GM23338 (cell line): ENCODE data around the gene MID1IP1. TPM values are rescaled to one million over a fixed set of nuclear protein-coding genes. Genes with fewer than 3 reads are reported as not detected.

Experiments used
- ATAC-seq: fragments of 200-7000 bp; cut with Tn5 transposase; 3 replicates; pipeline ENCODE4 v1.9.1; 2020
- DNase-seq: peaks from one replicate; pipeline ENCODE4 v3.0.0-alpha.2; 2015; ENCODE audit warnings: low spot score
- H2AFZ ChIP-seq: fragments of 200-600 bp; sonication (generic); 2 replicates; pipeline ENCODE4 v1.8.0; 2016; ENCODE audit warnings: antibody characterized with exemption, mild to moderate bottlenecking, moderate library complexity
- H3F3A ChIP-seq: fragments of 200-600 bp; sonication (generic); replicated peaks from 2 replicates; pipeline ENCODE4 v1.8.0; 2017; ENCODE audit warnings: antibody characterized with exemption, mixed run types, low read depth
- H3K27ac ChIP-seq: fragments of 200-600 bp; sonication (generic); 2 replicates; pipeline ENCODE4 v1.6.1; 2016; ENCODE audit warnings: low read depth
- H3K27me3 ChIP-seq: fragments of 200-600 bp; sonication (generic); 2 replicates; pipeline ENCODE4 v1.8.0; 2016; ENCODE audit warnings: mild to moderate bottlenecking, mixed run types, moderate library complexity; ENCODE audit not compliant: insufficient read depth
- H3K36me3 ChIP-seq: fragments of 200-600 bp; sonication (generic); 2 replicates; pipeline ENCODE4 v1.8.0; 2016; ENCODE audit warnings: mild to moderate bottlenecking; ENCODE audit not compliant: insufficient read depth
- H3K4me1 ChIP-seq: fragments of 200-600 bp; sonication (generic); 2 replicates; pipeline ENCODE4 v1.8.0; 2016; ENCODE audit warnings: mild to moderate bottlenecking, moderate library complexity; ENCODE audit not compliant: insufficient read depth
- H3K4me2 ChIP-seq: fragments of 200-600 bp; sonication (generic); 2 replicates; pipeline ENCODE4 v1.7.1; 2017; ENCODE audit warnings: mixed run types
- H3K4me3 ChIP-seq: fragments of 200-600 bp; sonication (generic); 2 replicates; pipeline ENCODE4 v1.6.1; 2016; ENCODE audit warnings: mixed run types
- H3K79me2 ChIP-seq: fragments of 200-600 bp; sonication (generic); replicated peaks from 2 replicates; pipeline ENCODE4 v1.8.0; 2017; ENCODE audit warnings: mild to moderate bottlenecking; ENCODE audit not compliant: insufficient read depth
- H3K9me2 ChIP-seq: fragments of 200-600 bp; sonication (generic); 2 replicates; pipeline ENCODE4 v1.8.0; 2017; ENCODE audit not compliant: insufficient read depth
- H4K20me1 ChIP-seq: fragments of 200-600 bp; sonication (generic); replicated peaks from 2 replicates; pipeline ENCODE4 v1.8.0; 2017; ENCODE audit warnings: mild to moderate bottlenecking; ENCODE audit not compliant: insufficient read depth
- H3K27ac Mint-ChIP-seq: 2 replicates; pipeline ENCODE4 v1.8.0; 2020; ENCODE audit warnings: inconsistent platforms, mild to moderate bottlenecking, moderate library complexity, mixed read lengths
- H3K27me3 Mint-ChIP-seq: 3 replicates; pipeline ENCODE4 v1.8.0; 2022; ENCODE audit warnings: low read depth, mild to moderate bottlenecking, moderate library complexity, mixed read lengths, inconsistent platforms; ENCODE audit not compliant: insufficient read depth, poor library complexity
- H3K36me3 Mint-ChIP-seq: 3 replicates; pipeline ENCODE4 v1.8.0; 2021; ENCODE audit warnings: low read depth, mild to moderate bottlenecking, inconsistent platforms, moderate library complexity, mixed read lengths
- H3K4me1 Mint-ChIP-seq: 3 replicates; pipeline ENCODE4 v1.8.0; 2020; ENCODE audit warnings: mild to moderate bottlenecking, inconsistent platforms, mixed read lengths
- H3K4me3 Mint-ChIP-seq: 3 replicates; pipeline ENCODE4 v1.8.0; 2021; ENCODE audit warnings: moderate library complexity, mild to moderate bottlenecking, inconsistent platforms, mixed read lengths
- H3K9me3 Mint-ChIP-seq: 3 replicates; pipeline ENCODE4 v1.8.0; 2020; ENCODE audit warnings: moderate library complexity, mild to moderate bottlenecking, inconsistent platforms, mixed read lengths
- CREB1 ChIP-seq: fragments of 250-450 bp; sonication (Bioruptor Pico); IDR thresholded peaks from 2 replicates; pipeline ENCODE4 v1.5.0; 2020; ENCODE audit warnings: low read depth, mild to moderate bottlenecking, moderate library complexity
- ETS1 ChIP-seq: IDR thresholded peaks from 2 replicates; pipeline ENCODE4 v1.6.1; 2016; ENCODE audit warnings: antibody characterized with exemption
- JUNB ChIP-seq: IDR thresholded peaks from one replicate; pipeline ENCODE4 v1.6.1; 2016; ENCODE audit warnings: antibody characterized with exemption; ENCODE audit not compliant: unreplicated experiment
- POLR2AphosphoS5 ChIP-seq: IDR thresholded peaks from 2 replicates; pipeline ENCODE4 v1.6.1; 2016; ENCODE audit warnings: antibody characterized with exemption, low read depth
- STAT1 ChIP-seq: IDR thresholded peaks from one replicate; pipeline ENCODE4 v1.6.1; 2016; ENCODE audit warnings: antibody characterized with exemption; ENCODE audit not compliant: unreplicated experiment
- ZNF331 ChIP-seq: fragments of 250-450 bp; sonication (Bioruptor Pico); IDR thresholded peaks from 2 replicates; pipeline ENCODE4 v1.5.0; 2020; ENCODE audit warnings: low read depth, mild to moderate bottlenecking, moderate library complexity
- ZNF462 ChIP-seq: fragments of 250-450 bp; sonication (Bioruptor Pico); IDR thresholded peaks from 2 replicates; pipeline ENCODE4 v1.5.0; 2020; ENCODE audit warnings: mild to moderate bottlenecking, moderate library complexity
- polyA plus RNA-seq: library from polyadenylated mRNA; unstranded; fragments of >200 nt; fragmentation: Nextera tagmentation; extraction: Ambion mirVana; gene quantifications from 2 replicates; pipeline ENCODE4 v1.2.1, GENCODE V29; 2016
- total RNA-seq: library from RNA; depleted of rRNA; stranded (reverse); fragments of >200 nt; shearing (Covaris generic); gene quantifications from 2 replicates; pipeline ENCODE4 v1.2.3, GENCODE V29; 2014

MID1IP1 gene
- total and polyA plus RNA-seq, 2 experiments from 2014 or later = 26.1 to 161 TPM

GRCh38 chrX:38839944-38840343, 38.7 kb downstream of the MID1IP1 start (continued):
- no peak for TF ChIP-seq ZNF462 (CRISPR knock-in tag)

GRCh38 chrX:38841750-38842149, 40.5 kb downstream of the MID1IP1 start:
- Mint-ChIP-seq H3K27ac (no peak overlapping the region), H3K36me3 (no peaks in the 10 kb centered on the region)
- H3K79me2 ChIP-seq = no peaks in the 10 kb centered on the region

More at GRCh38 chrX:38841750-38842149, 40.5 kb downstream of the MID1IP1 start:
- H3K4me3 ChIP-seq = no peak overlapping the region
- no peak overlapping the region for H2AFZ ChIP-seq
- no peaks in the 10 kb centered on the region for H3K27me3 ChIP-seq
- H3F3A ChIP-seq = no peaks in the 10 kb centered on the region
- no peaks in the 10 kb centered on the region for H3K9me2 ChIP-seq
- Mint-ChIP-seq H3K4me3 (no peak overlapping the region), H3K27me3 (no peaks in the 10 kb centered on the region), H3K9me3 (no peaks in the 10 kb centered on the region), H3K4me1 (peaks cover 15% of the 10 kb centered on the region)
- DNase-seq = no peak
- no peak for ATAC-seq
- no peaks in the 10 kb centered on the region for H4K20me1 ChIP-seq
- H3K36me3 ChIP-seq = no peaks in the 10 kb centered on the region
- H3K4me1 ChIP-seq = peaks cover 4% of the 10 kb centered on the region
- no peak for TF ChIP-seq ETS1
- no peak for TF ChIP-seq STAT1
- TF ChIP-seq CREB1 (CRISPR knock-in tag) = no peak
- no peak for TF ChIP-seq POLR2AphosphoS5
- TF ChIP-seq JUNB = no peak
- no peak for TF ChIP-seq ZNF331 (CRISPR knock-in tag)
- H3K27ac ChIP-seq = no peak overlapping the region
- no peak overlapping the region for H3K4me2 ChIP-seq
